Measurements from ENCODE around the gene CEP83.

DNA sequence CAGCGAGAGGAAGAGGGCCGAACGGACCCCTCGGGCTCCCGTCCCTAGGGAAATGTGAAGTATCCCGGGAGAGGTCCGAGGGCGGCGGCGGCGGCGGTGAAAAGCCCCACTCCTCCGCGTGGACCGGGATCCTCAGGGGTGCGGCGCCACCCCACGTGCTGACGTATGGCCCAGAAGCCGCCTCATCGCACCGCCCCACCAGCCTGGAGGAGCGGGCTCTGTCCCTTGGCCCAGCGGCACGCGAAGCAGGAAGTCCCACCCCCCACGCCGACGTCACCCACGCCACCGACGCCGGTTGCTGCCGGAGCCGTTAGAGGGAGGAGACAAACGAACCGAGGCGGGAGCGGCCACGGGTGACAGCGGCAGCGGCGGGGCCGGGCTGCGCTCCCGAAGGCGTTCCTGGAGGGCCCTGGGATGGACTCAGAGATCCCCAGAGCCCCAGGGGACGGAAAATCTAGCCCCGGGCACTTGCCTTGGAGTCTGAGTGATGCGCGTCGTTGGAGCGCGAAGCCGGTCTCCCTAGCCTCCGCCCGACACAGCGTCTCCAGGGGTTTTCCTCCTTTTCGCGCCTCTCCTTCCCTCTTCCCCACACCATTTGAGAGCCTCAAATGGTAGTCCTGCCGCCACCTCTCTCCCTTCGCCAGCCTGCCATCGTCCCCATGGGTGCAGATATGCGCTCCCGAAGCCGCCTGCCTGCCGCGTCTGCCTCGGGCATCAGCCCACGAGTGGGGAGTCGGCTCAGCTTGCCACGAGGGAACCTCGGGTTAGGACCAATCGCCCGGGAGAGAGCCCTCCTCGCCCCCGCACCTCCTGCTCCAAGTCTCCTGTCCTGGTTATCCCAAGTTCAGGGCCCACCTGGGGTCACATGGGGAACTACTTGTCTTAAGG lies at the start of gene CEP83:
- peak; percentile 69; the same call in 1 of the 2 replicates for TF ChIP-seq GABPB1 (CRISPR knock-in tag; IDR thresholded peaks at IDR 0.05)
- TF ChIP-seq, protein P1, sequence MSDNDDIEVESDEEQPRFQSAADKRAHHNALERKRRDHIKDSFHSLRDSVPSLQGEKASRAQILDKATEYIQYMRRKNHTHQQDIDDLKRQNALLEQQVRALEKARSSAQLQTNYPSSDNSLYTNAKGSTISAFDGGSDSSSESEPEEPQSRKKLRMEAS (CRISPR knock-in tag; IDR thresholded peaks at IDR 0.05) = peak; percentile 96
